ENCODE results near the gene SLC7A10. TPM values are rescaled to one million over a fixed set of nuclear protein-coding genes. Genes with fewer than 3 reads are reported as not detected.

Gene SLC7A10
- total RNA-seq, 2 donors from 2014 or later: 0.78 to 5.3 TPM

DNA sequence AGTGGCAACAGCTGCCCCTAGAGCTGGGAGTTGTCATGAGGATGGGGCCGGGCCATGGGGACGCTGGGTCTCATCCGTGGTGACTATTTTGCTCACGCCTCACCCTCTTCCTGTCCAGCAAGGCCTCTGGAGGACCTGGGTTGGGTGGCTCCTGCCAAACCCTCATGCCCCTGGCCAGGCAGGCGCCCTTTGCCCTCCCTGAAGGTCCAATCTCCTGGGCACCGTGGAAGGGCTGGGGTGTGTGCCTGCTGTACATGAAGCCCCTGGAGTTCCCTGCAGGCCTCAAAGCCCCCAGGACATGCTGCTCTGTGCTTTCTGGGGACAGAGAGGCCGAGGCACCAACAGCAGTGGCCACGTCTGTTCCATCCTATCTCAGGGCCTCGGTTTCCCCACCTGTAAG lies 17.7 kb downstream of the SLC7A10 start:
- Histone ChIP-seq H3K9me3 (no peaks in the 10 kb centered on the region), H3K4me1 (peaks cover 1% of the 10 kb centered on the region), H3K36me3 (replicated peaks in 1 of 2; ENCODE audit: insufficient read depth in 1 of 2, low read depth in 2 of 2) (no peaks in the 10 kb centered on the region), H3K27me3 (no peaks in the 10 kb centered on the region), H3K4me3 (no peak overlapping the region), H3K27ac (no peak overlapping the region)
- DNase-seq: no peak
- intact Hi-C loops (cut with DNase I): no loop called here
- no peak for ATAC-seq
- WGBS, 2 donors: 89 to 96% methylated on average over 4 to 9 of the region's 9 CpGs
- no peak for TF ChIP-seq POLR2A (IDR thresholded peaks at IDR 0.05)
- TF ChIP-seq, protein P1, sequence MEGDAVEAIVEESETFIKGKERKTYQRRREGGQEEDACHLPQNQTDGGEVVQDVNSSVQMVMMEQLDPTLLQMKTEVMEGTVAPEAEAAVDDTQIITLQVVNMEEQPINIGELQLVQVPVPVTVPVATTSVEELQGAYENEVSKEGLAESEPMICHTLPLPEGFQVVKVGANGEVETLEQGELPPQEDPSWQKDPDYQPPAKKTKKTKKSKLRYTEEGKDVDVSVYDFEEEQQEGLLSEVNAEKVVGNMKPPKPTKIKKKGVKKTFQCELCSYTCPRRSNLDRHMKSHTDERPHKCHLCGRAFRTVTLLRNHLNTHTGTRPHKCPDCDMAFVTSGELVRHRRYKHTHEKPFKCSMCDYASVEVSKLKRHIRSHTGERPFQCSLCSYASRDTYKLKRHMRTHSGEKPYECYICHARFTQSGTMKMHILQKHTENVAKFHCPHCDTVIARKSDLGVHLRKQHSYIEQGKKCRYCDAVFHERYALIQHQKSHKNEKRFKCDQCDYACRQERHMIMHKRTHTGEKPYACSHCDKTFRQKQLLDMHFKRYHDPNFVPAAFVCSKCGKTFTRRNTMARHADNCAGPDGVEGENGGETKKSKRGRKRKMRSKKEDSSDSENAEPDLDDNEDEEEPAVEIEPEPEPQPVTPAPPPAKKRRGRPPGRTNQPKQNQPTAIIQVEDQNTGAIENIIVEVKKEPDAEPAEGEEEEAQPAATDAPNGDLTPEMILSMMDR (IDR thresholded peaks at IDR 0.05): no peak

DNA sequence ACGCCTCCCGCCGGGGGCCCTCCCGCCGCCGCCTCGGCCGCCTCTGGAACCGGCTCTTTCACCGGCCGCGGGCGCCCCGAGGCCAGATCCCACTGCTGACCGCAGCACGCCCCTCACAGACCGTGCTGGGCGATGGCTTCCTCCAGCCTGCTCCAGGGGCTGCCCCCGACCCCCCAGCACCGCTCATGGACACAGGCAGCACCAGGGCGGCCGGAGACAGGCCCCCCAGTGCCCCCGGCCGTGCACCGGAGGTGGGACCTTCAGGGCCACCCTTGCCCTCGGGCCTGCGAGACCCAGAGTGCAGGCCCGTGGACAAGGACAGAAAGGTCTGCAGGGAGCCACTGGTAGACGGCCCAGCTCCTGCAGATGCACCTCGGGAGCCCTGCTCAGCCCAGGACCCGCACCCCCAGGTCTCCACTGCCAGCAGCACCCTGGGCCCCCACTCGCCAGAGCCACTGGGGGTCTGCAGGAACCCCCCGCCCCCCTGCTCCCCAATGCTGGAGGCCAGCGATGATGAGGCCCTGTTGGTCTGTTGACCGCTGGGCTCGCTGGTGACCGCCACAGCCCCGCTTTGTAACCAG lies 18.5 kb downstream of the SLC7A10 start:
- no peaks in the 10 kb centered on the region for H3K36me3 ChIP-seq (replicated peaks in 1 of 2; ENCODE audit: insufficient read depth in 1 of 2, low read depth in 2 of 2)
- intact Hi-C loops (cut with DNase I): no loop called here
- no peak overlapping the region for H3K27ac ChIP-seq
- 90 to 91% methylated on average over 9 to 33 of the region's 38 CpGs for WGBS, 2 donors
- H3K4me3 ChIP-seq: no peak overlapping the region
- no peak for DNase-seq
- no peaks in the 10 kb centered on the region for H3K4me1 ChIP-seq
- H3K27me3 ChIP-seq: no peaks in the 10 kb centered on the region
- no peaks in the 10 kb centered on the region for H3K9me3 ChIP-seq
- ATAC-seq: no peak
- TF ChIP-seq, protein P1 (IDR thresholded peaks at IDR 0.05): no peak
- no peak for TF ChIP-seq POLR2A (IDR thresholded peaks at IDR 0.05)

DNA sequence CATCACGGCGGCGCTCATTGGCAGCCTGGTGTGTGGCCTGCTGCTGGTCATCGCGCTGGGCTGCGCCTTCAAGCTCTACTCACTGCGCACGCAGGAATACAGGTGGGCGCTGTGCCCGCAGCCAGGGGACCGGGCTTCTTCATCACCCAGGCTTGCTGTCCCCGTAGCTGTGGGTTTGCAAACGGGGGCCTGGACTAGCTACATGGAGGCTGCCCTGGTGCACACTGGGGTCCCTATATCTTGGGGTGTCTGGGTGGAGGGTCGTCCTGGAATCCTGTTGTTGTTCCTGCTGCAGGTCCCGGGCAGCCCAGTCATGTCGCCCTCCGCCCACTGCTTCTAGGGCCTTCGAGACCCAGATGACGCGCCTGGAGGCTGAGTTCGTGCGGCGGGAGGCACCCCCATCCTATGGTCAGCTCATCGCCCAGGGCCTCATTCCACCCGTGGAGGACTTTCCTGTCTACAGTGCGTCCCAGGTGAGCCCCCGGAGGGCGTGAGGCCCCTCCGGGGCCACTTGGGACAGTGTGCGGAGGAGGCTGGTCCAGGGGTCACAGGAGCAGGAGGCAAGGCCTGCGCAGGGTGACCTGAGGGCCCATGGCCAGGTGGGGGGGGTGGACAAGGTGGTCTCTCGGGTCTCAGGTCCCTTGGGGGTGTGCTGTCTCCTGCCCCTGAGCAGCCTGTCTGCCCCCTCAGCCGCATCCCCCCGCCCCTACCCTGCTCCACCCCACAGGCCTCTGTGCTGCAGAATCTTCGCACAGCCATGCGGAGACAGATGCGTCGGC lies 19.2 kb downstream of the SLC7A10 start:
- ATAC-seq: no peak
- intact Hi-C loops (cut with DNase I): no loop called here

DNA sequence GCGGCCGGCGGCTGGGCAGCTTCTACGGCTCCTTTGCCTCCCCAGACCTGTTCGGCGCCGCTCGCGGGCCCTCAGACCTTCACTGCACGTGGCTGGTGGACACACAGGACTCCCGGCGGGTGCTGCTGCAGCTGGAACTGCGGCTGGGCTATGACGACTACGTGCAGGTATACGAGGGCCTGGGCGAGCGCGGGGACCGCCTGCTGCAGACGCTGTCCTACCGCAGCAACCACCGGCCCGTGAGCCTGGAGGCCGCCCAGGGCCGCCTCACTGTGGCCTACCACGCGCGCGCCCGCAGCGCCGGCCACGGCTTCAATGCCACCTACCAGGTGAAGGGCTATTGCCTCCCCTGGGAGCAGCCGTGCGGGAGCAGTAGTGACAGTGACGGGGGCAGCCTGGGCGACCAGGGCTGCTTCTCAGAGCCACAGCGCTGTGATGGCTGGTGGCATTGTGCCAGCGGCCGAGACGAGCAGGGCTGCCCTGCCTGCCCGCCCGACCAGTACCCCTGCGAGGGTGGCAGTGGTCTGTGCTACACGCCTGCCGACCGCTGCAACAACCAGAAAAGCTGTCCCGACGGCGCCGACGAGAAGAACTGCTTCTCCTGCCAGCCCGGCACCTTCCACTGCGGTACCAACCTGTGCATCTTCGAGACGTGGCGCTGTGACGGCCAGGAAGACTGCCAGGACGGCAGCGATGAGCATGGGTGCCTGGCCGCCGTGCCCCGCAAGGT lies 20.0 kb downstream of the SLC7A10 start:
- no peak overlapping the region for H3K4me3 ChIP-seq
- no peaks in the 10 kb centered on the region for H3K9me3 ChIP-seq
- H3K4me1 ChIP-seq: no peaks in the 10 kb centered on the region
- H3K27me3 ChIP-seq: no peaks in the 10 kb centered on the region
- ATAC-seq: no peak
- intact Hi-C loops (cut with DNase I): no loop called here
- WGBS, 2 donors: 96% methylated on average over 14 to 53 of the region's 64 CpGs
- H3K36me3 ChIP-seq (replicated peaks in 1 of 2; ENCODE audit: insufficient read depth in 1 of 2, low read depth in 2 of 2): no peaks in the 10 kb centered on the region
- H3K27ac ChIP-seq: no peak overlapping the region
- TF ChIP-seq, protein P1 (IDR thresholded peaks at IDR 0.05): no peak
- no peak for TF ChIP-seq POLR2A (IDR thresholded peaks at IDR 0.05)
- no peak for DNase-seq

More for the DNA sequence above, 19.2 kb downstream of the SLC7A10 start:
- DNase-seq: no peak
- 96 to 99% methylated on average over 16 to 37 of the region's 38 CpGs for WGBS, 2 donors
- Histone ChIP-seq H3K9me3 (no peaks in the 10 kb centered on the region), H3K4me3 (no peak overlapping the region), H3K4me1 (no peaks in the 10 kb centered on the region), H3K27me3 (no peaks in the 10 kb centered on the region), H3K36me3 (replicated peaks in 1 of 2; ENCODE audit: insufficient read depth in 1 of 2, low read depth in 2 of 2) (no peaks in the 10 kb centered on the region), H3K27ac (no peak overlapping the region)
- TF ChIP-seq POLR2A (IDR thresholded peaks at IDR 0.05): no peak

DNA sequence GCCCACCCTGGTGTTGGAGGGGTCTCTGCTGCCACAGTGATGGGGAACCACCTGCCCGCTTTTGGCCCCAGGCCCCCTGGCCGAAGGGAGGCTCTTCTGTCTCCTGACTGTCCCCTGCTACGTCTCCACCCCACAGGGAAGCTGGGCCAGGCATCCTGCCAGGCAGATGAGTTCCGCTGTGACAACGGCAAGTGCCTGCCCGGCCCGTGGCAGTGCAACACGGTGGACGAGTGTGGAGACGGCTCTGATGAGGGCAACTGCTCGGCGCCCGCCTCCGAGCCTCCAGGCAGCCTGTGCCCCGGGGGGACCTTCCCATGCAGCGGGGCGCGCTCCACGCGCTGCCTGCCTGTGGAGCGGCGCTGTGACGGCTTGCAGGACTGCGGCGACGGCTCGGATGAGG lies 20.5 kb downstream of the SLC7A10 start:
- no peak for ATAC-seq
- H3K27ac ChIP-seq: no peak overlapping the region

More for the DNA sequence above, 20.5 kb downstream of the SLC7A10 start:
- intact Hi-C loops (cut with DNase I): no loop called here
- WGBS, 2 donors: 92 to 98% methylated on average over 24 to 25 of the region's 27 CpGs
- no peak for DNase-seq
- H3K4me1 ChIP-seq: no peaks in the 10 kb centered on the region
- TF ChIP-seq, protein P1 (IDR thresholded peaks at IDR 0.05): no peak
- no peak for TF ChIP-seq POLR2A (IDR thresholded peaks at IDR 0.05)
- H3K9me3 ChIP-seq: no peaks in the 10 kb centered on the region
- H3K27me3 ChIP-seq: no peaks in the 10 kb centered on the region
- H3K36me3 ChIP-seq (replicated peaks in 1 of 2; ENCODE audit: insufficient read depth in 1 of 2, low read depth in 2 of 2): no peaks in the 10 kb centered on the region
- H3K4me3 ChIP-seq: no peak overlapping the region
